Measurements from ENCODE around the gene KCNJ6.

- no peak for TF ChIP-seq ARNTL (CRISPR knock-in tag; IDR thresholded peaks at IDR 0.05; ENCODE audit: borderline replicate concordance, low read depth)
- no peak for TF ChIP-seq ISL1 (CRISPR knock-in tag; IDR thresholded peaks at IDR 0.05)
- no peak for TF ChIP-seq PATZ1 (CRISPR knock-in tag; IDR thresholded peaks at IDR 0.05; ENCODE audit: borderline replicate concordance)
- TF ChIP-seq RARB (CRISPR knock-in tag; IDR thresholded peaks at IDR 0.05) = no peak
- TF ChIP-seq ESRRG (CRISPR knock-in tag; IDR thresholded peaks at IDR 0.05) = no peak
- TF ChIP-seq ZNF70 (CRISPR knock-in tag; IDR thresholded peaks at IDR 0.05) = no peak
- TF ChIP-seq GLIS3 (CRISPR knock-in tag; IDR thresholded peaks at IDR 0.05) = no peak
- no peak for TF ChIP-seq ZC3H10 (CRISPR knock-in tag; IDR thresholded peaks at IDR 0.05)
- TF ChIP-seq CREB5 (CRISPR knock-in tag; IDR thresholded peaks at IDR 0.05; ENCODE audit: low read depth) = no peak
- TF ChIP-seq ZFP30 (CRISPR knock-in tag; IDR thresholded peaks at IDR 0.05) = no peak
- TF ChIP-seq ZFP3 (CRISPR knock-in tag; IDR thresholded peaks at IDR 0.05) = no peak
- no peak for TF ChIP-seq PPARA (CRISPR knock-in tag; IDR thresholded peaks at IDR 0.05; ENCODE audit: borderline replicate concordance)
Measured at GRCh38 chr21:37579356-37579755, 336.9 kb downstream of the KCNJ6 start.

Data from SK-N-SH treated with all-trans-retinoic acid at 6 μM for 48 hours (cell line).